NCI-H2196 treated with DMSO at 0.1 percent for 48 hours (cell line): Measurements from ENCODE around the gene SETD1B.
A peak's percentile ranks its signal among the peaks of the same experiment; 100 is the strongest.
"Not testable (repeated sequence)": the region's sequence is repeated elsewhere in the genome, so short reads cannot be mapped to it uniquely, and the experiment has no call there.

Experiments
- DNase-seq: peaks from one replicate; lab custom pipeline; 2025; ENCODE audit not compliant: unreplicated experiment; lab: John Stamatoyannopoulos, UW

SETD1B gene

DNA sequence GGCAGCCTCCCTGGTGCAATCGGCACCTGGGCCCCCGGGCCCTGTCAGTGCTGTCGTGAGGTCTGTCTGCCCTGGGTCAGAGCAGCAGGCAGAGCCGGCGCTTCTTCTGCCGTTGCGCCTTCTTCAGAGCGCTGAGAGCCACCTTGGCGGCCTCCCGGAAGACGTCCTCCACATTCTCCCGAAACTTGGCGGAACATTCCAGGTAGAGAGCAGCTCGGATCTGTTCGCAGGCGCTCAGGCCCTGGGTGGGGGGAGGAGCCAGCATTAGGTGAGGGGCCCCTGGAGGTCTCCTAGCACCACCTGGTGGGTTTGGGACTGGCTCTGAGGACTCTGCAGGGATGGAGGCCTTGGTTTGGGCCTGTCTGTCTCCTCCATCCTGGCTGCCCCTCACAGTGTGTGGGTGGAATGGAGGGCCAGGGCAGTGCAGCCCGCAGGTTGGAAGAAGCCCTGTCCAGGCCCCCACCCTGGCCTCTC, 24.4 kb upstream of the SETD1B start:
- DNase-seq, result no peak

DNA sequence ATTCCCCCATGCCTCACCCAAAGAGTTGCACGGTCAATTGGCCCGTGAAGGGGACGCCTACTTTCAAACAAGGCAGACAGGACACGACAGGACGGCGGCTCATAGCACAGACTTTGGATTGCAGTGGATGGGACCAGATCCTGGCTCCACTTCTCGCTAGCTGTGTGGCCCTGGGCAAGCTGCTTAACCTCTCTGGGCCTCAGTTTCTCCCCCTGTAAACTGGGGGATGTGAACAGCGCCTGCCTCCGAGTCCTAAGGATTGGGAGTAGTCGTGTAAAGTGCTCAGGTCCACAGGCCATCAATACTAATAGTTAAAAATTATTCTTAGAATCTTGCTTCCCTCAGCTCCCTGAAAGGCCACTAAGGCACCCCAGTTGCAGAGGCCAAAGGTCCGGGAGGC, 23.4 kb upstream of the SETD1B start:
- no peak for DNase-seq

- DNase-seq, result no peak
Measured at GRCh38 chr12:121781484-121781997, 22.3 kb upstream of the SETD1B start.

DNA sequence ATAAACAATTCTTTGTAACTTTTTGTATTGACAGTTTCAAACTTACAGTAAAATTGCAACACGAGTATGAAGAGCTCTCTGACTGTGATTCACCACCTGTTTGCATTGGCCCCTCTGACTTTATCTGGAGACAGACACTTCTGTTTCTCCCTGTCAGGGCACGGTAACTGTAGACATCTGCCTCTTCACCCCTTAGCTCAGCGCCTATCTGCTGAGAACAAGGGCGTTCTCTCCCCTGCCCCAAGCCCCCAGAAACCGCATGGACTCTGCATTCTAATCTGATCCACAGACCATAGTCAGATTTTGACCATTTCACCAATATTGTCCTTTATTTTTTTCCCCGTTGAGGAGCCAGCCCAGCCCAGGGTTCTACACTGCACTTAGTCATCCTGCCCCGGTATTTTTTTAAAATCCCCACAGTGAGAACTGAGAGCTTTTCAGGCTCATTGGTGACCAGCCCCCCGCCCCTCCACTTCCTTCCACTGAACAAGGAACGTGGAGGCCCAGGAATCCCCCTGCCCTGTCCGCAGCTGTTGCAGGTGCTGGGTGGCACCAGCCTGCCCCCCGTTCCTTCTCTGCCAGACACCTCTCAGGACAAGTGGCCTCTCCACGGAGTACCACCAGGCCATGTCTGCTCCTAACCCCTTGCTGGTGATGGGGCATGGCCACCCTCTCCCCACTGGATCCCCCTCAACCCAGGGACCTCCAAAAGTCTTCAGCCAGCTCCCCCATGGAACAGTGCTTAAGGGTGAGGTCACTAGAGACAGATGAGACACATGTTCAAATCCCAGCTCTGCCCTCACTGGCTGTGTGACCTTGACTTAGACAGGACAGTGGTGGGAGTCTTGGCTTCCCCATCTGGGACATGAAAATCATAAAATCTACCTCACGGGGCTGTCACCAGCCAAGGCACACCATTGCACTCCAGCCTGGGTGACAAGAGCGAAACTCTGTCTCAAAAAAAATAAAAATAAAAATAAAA, 21.5 kb upstream of the SETD1B start:
- no peak for DNase-seq

GRCh38 chr12:121783766-121784165, 20.0 kb upstream of the SETD1B start:
- no peak for DNase-seq

DNA sequence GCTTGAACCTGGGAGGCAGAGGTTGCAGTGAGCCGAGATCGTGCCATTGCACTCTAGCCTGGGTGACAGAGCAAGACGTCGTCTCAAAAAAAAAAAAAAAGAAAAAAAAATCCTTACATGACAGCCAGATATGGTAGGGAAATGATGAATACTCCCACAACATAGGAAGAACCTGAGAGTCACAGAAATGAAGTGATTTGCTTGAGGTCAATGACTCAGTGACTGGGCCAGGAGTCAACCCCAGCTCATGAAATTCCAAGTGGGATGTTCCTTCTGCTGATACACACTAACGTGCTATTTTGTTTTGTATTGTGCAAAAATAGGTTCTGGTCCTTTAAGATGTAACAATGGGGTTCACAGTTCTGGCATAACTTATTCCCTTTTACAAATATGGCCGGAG, 19.3 kb upstream of the SETD1B start:
- no peak for DNase-seq

DNA sequence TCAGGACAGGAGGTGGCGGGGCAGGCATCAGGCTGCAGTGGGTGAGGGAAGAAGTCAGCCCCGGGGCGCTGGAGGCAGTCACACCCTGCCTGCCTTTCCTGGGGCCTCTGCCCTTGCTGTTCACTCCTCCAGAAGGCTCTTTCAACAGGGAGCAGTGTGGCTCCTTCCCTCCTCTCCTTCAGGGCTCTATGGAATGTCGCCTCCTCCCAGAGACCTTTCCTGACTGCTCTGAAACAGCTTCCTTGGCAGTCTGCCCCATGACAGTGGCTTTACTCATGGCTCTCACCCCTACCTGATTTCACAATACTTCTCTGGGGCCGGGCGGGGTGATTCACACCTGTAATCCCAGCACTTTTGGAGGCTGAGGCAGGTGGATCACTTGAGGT, 17.4 kb upstream of the SETD1B start:
- DNase-seq, result peak; percentile 51

DNA sequence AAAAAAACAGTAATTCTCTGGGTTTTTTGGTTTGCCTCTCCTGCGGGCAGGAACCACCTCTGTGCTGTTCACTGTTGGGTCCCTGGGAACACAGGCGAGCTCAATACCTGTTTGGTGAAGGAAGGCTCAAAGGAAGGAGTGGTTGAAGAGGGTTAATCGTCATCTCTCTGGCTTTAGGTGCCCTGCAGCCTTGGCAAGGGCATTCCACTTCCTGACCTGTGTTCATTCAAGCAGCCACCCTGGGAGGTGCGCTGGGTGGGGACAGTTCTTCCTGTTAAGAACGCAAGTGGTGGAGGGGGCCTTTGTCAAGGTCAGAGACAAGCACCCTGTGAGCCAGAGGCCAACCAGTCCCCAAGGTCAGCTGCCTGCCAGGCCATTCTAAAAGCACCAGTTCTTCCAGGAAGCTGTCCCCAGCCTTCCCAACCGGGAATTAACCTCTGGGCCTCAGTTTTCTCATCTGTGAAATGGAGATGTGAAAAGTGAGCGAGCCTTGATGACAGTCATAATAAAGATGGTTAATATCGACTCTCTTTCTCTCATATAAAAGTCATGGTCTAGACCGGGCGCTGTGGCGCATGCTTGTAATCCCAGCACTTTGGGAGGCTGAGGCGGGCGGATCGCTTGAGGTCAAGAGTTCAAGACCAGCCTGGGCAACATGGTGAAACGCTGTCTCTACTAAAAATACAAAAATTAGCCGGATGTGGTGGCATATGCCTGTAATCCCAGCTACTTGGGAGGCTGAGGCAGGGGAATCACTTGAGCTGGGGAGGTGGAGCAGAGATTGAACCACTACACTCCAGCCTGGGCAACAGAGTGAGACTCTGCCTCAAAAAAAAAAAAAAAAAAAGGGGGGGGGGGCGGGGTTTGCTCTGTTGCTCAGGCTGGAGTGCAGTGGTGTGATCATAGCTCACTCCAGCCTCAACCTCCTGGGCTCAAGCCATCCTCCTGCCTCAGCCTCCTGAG, 16.5 kb upstream of the SETD1B start:
- no peak for DNase-seq

DNA sequence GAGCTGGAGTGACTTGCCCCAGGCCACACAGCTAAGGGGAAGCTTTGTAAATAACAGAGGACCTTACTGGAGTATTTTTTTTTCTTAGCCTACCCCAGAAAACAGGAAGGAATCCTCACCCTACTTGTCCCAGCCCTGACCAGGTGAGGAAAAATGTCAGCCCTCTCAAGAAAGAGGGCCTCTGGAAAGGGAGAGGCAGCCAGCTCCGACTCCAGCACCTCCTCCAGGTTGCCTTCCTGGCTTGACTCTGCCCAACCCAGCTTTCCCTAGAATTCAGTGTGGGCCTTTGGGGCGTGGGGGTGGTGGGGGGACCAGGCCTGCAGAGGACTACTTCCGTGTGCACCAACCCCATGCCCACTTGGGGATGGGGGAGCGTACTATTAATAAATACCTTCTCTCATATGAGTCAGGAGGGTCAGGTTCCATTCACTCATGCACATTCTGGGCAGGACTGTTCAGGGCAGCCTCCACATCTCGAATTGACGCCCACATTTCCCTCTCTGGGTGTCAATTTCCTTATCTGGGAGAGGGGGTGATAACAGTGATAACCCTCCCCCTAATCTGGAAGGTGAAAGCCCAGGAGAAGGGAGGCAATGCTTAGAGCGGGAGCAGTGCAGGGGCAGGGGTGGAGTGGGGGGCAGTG, 15.5 kb upstream of the SETD1B start:
- no peak for DNase-seq

- no peak for DNase-seq
Measured at GRCh38 chr12:121789233-121789781, 14.5 kb upstream of the SETD1B start.

DNA sequence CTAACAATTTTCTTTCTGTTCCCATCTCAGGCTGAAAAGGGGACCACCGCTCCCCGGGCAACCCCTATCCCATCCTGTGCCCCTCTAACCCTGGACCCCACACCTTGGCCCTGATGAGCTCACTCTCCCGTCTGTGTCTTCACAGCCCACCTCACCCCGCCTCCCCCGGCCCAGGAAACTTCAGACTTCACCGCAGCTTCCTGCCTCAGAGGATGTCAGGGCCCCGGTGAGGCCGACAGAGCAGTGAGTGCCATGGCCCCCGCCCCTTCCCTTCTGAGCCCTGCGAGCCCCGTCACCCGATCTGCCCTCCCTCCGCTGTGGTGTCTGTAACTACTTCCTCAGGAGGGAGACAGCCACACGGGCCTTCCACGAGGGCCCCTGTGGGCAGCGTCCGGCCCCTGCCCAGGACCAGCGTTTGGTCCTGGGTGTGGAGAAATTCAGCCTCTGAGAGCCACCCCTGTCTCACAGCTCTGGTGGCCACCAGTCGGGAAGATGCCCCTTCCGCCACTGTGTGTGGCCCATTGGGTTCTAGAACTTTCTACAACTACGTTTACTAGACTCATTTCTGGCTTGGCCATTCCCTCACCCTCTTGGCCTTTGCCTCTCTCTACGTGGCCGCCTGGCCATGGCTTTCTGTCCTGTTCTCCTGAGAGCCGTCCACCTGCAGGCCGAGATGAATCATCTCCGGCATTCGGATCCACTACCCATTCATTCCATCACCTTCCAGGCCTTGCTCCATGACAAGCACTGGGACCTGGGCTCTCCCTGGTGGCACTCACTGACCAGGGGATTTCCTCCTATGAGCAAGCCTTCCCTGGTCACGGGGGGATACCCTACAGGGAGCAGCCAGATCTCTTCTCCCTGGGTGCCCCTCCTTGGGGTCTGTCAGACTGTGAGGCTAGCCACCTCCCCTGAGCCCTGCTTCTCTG, 13.7 kb upstream of the SETD1B start:
- no peak for DNase-seq

- DNase-seq, result not testable (repeated sequence)
Measured at GRCh38 chr12:121790785-121791184, 13.0 kb upstream of the SETD1B start.

DNA sequence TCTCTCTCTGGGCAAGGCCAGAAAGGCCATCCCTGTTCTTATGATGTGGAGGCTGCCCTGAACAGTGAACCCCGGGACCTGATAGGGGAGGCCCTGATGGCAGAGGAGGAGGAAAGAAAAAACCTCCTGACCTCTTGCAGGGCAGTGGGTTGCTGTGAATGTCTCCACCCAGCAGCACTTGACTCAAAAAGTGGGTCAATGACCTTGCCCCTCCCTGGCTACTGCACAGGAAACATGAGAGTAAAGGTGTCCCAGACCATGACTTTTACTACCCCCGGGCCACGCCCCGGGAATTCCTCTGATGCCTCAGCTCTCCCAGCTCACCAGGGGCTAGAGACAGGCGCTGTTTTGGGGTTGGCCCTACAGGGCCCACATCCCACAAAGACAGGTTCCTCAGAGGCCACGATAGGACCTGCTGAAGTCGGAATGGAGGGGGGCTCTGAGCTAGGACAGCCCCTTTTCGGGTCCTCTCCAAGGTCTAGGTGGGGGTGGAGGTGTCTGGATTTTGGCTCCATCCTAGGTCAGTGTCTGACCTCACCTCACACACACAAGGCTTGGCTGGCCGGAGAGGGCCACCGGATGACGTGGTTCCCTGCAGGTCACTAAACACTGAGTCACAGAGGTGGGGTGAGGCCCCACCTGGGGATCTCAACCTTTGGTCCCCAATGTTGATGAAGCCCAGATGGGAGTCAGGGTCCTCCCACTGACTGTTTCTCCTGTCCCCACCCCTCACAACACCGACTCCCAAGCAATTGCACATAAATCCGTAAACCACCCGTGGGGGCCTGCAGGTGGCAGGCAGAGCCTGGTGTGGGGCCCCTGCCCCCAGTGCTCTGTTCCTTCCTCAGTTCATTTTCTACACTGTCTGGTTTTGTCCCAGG, 11.9 kb upstream of the SETD1B start:
- no peak for DNase-seq

DNA sequence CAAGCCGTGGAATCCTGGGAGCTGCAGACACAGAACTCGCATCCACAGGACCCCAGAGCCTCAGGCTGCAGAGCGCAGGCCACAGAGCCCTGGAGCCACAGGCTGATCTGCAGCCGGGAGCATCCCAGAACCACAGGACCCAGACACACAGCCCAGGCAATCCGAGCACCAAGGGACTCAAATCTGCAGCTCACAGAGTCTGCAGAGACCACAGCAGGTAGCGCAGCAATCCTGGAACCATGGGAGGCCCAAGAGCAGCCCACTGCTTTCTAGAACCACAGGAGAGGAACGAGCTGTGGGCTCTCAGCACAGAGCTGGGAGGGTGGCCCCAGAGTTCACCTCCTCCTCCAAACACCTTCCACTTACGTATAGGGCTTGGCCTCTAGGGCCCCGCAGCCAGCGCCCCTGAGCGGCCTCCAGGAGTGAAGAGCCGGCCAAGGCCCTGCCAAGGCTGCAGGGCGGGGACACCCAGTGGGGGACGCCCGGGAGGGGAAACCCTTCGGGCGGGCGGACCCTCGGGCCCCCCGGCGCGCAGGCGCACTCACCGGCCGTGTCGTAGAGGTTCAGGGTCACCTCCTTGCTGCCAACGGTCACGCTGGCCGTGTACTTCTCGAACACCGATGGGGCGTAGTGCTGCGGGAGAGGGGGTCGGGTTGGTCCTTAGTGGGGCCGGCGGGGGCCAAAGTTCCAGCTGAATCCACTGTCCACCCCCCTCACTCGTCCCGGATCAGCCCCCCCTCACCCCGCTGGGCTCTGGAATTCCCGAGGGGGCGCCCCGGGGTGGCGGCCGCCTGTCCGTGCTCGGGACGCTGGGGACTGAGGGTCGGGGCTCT, 11.0 kb upstream of the SETD1B start:
- no peak for DNase-seq

DNA sequence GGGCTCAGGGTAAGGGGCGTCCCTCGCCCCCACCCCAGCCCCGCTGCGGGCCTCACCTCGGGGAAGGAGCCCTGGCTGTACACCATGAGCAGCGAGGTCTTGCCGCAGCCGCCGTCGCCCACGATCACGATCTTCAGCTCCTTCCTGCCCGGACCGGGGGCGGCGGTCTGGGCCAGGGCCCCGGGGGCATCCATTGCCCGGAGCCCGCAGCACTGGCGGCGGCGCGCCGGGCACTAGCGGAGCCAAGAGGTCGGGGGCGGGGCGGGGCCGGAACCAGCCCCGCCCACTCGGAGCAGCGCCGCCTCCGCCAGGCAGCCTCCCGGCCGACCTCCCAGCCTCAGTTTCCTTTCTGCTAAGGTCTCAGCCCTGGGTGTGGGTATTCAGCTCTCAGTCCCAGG, 10.4 kb upstream of the SETD1B start, which contains the start of gene RHOF:
Gene RHOF (minus strand): TSS at position 249 of the 398 bp plus-strand sequence. CDS start 55 bp downstream, at position 194.
- DNase-seq, result no peak

- peak; percentile 72 for DNase-seq
Measured at GRCh38 chr12:121793838-121794533, 9.8 kb upstream of the SETD1B start.

GRCh38 chr12:121794534-121795033, 9.2 kb upstream of the SETD1B start:
- no peak for DNase-seq
